Activated T-helper 1 cell treated with Interleukin-2 at 50 U/mL for 16 hours (primary cell): ENCODE data around the gene EPB41L2.
"Not testable (repeated sequence)": the region's sequence is repeated elsewhere in the genome, so short reads cannot be mapped to it uniquely, and the experiment has no call there.

ENCODE experiments used
- DNase-seq: peaks from one replicate; pipeline ENCODE4 v3.0.0-alpha.2; 2020; ENCODE audit warnings: low read depth

Gene EPB41L2

DNA sequence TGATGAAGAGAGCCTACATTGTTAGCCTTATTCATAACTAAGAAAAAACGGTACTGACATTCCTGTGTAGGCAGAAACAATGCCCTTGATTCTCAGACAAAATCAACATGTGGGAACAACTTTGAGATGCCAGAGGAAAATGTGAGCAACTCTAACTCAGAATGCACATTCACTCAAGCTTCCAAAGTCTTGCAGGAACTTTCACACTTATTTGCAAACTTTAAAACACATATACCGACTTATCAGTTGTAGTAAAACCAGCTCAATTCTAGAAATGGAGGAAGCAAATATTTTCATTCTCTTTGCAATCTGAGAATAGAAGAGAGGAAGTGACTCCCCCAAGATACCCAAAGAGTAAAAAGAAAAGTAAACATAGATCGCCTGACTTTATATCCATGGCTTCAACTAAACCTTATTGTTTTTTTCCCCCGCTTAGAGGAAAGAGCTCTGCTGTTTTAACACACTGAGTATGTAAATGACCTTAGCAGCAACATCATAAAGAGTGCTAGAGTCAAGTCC, 117.6 kb downstream of the EPB41L2 start:
- DNase-seq: no peak

DNA sequence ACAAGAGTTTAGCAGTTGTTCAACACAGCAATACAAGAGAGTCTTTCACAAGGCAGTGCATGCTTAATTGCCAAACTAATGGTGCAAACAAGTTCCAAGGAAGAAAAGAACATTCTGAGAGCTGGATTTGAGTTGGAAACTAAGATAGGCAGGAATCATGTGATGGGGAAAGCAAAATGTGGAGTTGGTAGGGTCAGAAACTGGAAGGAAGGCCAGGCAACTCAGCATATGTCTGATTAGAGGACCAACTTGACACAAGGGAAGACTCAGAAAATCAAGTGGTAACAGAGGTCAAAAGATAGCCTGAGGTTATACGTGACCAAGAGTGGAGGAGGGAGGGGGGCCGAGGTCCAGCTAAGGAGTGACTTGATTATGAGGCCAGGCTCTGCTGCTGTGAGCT, 118.6 kb downstream of the EPB41L2 start:
- no peak for DNase-seq

DNA sequence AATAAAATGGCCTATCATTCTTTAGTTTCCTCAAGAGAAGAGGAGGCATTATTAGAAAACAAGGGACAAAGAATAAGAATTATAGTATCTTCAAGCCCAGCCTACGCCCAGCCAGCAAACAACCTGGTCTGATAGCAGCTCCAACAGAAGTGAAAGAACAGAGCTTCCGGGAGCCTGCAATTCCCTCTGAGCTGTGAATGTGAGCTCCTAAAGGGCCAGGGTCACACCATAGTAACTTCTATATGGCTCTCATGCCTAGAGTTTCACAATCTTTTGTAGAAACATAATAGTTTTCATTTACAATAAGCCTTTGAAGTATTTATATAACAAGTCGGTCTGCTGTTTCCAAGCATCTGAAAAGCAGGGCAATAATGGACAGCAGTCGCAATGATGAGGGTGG, 119.3 kb downstream of the EPB41L2 start:
- no peak for DNase-seq

DNA sequence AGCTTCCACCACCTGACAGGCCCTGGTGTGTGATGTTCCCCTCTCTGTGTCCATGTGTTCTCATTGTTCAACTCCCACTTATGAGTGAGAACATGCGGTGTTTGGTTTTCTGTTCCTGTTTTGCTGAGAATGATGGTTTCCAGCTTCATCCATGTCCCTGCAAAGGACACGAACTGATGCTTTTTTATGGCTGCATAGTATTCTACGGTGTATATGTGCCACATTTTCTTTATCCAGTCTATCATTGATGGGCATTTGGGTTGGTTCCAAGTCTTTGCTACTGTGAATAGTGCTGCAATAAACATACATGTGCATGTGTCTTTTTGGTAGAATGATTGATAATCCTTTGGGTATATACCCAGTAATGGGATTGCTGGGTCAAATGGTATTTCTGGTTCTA, 120.3 kb downstream of the EPB41L2 start:
- DNase-seq: not testable (repeated sequence)

DNA sequence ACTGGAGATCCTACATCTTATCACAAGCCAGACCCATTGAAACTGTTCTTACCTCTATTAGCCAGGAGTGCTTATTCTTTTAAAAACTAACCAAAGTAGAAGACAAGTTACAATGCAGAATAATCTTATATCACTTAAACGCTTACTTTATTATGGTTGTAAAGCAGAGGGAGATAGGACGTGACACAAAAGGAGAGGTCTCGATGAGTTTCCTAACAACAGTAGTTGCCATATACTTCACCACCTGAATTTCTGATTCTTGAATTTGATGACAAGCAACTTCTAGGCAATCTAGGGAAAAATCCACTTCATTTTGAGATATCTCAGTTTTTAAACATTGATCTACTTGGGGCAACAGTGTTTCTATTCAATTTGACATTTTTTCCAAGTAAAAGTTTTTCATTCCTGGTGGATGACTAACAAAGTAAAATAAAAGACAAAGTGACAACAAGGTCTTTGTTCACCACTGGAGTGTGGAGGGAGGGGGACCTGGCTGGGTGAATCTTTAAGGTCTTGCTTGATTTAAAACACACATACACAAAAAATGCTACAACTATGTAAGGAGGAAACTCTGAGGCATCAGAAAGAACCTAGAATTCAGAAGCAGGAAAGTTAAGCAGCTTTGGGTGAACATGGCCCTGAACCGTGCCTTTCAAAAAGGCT, 125.0 kb downstream of the EPB41L2 start:
- DNase-seq: no peak

DNA sequence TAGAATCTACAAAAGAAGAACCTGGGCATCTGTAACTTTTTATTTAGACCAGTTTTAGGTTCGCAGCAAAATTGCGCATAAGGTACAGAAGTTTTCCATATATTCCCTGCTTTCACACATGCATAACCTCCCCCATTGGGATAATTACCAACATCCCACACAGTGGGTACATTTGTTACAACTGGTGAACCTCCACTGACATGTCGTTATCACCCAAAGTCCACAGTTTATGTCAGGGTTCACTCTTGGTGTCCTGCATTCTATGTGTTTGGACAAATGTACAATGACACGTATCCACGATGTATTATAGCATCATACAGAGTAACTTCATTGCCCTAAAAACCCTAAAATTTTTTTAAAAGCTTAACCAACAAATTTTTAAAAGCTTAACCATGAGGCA, 126.1 kb downstream of the EPB41L2 start:
- DNase-seq: no peak

DNA sequence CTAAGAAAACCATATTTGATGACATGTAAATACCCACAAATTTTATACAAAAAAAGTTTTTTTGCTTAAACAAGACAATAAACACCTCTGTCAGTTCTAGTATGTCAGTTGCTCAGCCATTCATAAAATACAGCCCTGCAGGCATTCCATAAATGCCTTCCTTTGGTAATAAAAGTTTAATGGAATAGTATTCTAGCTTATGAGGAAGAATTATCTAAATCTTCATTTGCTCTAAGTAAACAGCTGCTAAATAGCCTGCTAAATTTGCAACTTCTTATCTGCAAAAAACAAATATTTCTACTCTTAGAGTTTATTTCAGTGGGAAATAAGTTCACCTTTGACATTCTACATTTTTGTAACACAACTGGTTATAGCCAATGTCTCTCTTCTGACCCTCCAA, 127.1 kb downstream of the EPB41L2 start:
- no peak for DNase-seq

DNA sequence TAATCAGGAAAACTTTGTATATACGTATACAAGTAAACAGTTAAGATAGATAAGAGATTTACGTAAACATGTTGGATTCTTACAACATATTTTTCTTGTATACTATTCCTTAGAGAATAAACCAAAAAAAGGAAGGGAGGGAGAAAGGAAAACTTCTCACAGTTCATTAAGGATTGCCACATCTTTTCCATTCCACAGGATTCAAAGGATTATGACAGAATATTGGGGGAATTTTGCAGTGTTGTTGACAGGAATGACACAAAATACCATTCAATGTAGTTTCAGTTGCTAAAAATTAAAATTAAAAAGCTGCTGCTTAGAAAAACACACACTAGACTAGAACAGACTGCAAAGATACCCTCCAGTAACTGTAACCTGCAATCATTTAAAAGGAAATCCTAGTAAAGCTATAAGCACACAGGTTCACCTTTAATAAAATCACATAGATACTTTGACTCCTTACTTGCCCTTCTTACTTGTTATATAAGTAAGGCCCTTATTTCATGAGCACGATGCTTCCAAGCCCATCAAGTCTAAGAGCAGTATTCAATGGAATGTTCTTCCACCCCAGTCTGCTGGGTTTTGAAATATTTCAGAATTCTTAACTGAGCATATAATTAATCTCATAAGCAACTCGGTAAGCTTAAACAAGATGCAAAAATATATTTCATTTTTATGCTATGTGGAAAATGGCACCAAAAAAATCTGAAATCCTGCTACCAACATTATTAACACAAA, 128.0 kb downstream of the EPB41L2 start:
- no peak for DNase-seq

DNA sequence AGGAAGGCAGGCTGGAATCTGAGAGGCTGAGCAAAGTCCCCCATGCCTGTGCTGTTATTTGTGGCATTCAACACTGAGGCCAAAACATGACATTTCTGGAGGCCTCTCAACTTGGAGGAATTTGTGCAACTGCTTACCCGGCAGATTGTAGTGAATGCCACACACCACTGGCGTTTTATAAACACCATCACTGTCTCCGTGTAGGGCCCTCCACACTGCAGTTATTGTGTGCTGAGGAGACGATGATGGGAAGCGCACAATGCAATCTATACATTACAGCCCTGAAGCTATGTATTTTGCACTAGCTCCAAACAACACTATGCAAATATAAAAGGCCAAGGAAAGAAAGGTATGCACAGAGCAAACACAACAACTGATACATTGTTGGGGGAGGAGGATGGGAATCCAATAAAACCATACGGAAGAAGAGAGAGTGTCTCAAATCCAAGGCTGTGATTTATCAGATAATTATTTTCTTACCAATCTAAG, 129.3 kb downstream of the EPB41L2 start:
- DNase-seq: no peak

DNA sequence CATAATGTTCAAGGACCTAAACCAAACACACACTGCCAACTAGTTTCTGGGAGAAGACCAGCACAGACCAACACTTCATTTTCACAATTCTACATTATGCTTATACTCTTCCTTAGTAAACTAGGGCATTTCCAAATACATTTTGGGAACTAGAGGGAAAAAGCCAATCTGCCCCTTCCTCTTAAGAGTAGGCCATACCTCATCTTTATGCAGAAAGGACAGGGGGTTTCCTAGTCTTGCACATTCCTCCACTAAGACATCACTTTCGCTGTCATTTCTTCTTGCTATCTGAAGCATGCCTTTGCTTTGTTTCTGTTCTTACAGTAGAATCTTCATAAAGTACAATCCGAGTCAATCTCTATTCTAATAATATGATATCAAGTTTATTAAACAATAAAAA, 130.1 kb downstream of the EPB41L2 start:
- DNase-seq: no peak

DNA sequence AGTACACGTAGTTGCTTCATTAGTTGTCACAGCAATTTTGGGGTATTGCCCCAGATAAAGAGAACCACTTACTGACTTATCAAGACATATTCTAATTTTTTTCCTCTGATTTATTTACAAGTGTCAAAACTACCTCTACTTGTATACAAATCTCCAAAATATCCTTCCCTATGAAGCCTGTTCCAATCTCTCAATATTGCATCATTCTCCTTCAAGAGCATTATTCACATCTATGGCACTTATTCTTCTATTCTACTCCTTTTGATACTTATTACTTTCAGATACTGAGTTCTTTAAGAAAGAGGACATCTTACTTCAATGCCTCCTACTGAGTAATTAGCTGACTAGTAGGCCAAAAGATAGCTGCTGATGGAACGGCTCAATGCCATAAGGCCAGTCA, 130.6 kb downstream of the EPB41L2 start:
- no peak for DNase-seq

DNA sequence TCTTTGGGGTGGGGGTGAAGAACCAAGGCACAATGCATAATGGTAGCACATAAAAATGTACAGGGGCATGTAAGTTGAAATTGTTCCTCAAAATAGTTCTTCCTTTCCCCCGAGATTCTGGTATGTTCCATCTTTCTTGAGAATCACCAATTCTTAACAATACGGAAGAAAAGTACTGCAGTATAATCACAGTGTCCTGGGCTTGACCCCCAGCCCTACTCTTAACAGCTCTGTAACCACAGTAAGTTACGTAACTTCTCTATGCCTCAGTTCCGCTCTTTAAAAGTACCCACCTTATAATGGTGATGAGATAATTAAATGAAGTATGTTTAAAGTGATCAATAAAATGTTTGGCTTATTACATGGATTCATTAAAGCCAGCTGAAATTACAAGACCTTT, 131.4 kb downstream of the EPB41L2 start:
- no peak for DNase-seq

DNA sequence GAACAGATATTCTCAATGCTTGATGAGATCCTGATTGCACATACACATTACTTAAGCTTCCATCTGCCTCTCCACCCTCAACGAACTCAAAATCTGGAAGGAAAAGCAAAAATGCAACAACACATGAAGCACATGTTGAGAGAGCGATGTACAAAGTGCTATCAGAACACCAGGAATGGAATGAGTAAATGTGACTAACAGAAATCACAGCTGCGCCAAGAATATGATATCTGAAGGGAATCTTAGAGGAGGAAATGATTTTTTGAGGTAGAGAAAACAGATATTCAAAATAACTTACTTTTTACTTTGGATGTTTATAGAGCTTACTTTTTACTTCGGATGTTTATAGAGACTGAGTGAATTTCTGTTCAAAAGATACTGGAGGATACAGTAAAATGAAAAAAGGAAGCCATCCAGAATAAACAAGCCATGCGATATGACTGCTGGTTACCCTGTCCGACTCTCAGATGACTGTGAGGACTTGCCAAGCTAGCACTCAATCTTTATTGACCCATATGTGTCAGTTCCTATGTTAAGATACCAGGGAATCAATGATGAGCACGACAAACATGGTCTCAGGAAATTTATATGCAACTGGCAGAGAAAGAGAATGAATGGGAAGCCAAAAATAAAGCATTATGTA, 133.9 kb downstream of the EPB41L2 start:
- no peak for DNase-seq

DNA sequence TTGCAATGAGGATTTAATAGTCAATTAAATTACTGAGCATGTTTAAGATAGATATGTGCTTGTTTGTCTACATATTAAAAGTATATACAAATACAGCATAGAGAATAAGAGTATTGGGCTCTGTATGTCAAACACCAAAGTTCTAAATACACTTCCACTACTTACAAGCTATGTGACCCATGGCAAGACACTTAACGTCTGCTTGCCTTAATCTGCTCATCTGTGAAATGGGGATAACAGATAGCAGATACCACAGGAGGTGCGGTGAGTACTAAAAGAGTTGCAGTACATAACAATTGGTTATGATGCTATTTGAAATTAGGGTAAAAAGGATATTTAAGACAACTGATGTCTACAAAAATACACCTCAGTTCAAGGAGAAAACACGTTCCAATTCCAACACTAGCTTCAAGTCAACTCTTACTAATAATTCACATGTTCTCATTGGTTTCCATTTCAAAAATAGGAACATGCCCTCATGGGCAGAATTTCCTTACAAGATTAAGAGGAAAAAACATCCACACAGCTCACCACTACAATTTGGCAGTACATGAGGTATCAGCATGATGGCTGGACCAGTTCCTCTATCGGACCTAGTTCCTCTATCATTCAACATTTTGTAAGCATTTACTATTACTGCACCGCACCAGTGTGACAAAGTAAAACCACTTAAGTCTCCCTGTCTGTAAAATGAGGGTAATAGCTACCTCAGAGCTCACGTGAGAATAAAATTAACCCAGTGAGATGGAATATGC, 134.7 kb downstream of the EPB41L2 start:
- DNase-seq: no peak

DNA sequence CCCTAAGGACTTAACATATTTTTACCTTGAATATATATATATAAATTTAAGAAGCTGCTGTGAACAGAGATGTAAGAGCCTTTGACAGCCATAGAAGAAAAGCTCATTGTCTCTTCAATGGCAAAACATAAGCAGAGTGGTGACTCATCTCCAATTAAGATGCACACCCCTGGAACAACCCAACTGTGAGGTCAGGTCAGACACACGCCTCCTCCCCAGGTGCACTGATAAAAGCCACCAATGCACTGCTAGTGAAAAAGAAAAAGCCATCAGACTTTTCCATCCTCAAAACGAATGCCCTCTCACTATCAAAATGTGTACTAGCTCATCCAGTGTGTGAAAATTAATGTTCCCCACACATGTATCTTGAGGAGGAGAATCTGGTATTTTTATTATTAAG, 135.7 kb downstream of the EPB41L2 start:
- DNase-seq: no peak

DNA sequence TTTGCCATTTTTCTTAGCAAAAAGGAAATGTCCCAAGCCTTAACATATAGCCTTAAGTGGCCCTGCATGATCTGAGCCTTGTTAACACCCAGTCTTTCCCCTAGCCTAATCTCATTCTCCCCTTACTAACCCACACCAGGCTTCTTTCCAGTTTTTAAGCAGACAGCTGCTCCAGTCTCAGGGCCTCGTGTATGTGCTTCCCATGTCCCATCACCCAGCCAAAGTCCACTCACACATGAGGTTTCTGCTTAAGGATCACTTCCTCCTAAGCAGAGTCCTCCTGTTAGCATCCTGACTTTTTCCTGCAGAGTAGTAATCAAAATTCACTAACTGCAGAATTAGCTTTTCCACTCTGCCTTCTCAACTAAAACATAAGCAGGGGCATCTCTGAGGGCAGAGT, 139.7 kb downstream of the EPB41L2 start:
- DNase-seq: no peak

DNA sequence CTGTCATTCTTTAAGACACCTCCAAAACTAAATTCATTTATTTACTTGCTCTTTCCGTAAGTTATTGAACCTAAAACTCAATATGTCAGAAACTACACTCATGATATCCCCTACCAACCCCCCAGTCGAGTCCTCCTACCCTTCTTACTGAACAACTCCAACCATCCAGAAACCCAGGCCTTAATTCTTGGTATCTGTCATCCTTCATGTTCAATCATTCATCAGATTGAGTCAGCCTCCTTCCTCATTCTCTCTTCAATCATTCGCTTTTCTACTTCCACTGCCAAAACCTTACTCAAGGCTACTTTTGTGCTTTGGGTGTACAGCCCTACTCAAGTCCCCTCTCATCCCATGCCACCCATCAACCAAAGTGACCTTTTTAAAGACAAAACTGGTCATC, 140.1 kb downstream of the EPB41L2 start:
- no peak for DNase-seq

DNA sequence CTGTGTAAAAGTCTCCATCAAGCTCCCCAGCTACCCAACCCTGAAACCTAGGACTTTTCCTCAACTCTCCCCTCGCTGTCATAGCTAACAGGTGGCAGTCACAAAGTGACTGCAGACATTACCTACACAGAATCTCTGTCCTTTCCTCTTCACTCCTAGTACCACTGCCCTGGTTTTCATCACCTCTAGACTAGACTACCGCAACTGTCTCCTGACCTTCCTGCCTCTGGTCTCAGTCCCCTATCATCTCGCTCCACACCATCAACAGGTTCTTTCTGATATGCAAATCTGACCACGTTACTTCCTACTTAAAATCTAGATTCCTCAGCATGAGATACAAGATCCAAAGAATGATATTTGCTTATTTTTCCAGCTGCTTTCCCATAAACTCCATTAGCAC, 142.1 kb downstream of the EPB41L2 start:
- DNase-seq: no peak

DNA sequence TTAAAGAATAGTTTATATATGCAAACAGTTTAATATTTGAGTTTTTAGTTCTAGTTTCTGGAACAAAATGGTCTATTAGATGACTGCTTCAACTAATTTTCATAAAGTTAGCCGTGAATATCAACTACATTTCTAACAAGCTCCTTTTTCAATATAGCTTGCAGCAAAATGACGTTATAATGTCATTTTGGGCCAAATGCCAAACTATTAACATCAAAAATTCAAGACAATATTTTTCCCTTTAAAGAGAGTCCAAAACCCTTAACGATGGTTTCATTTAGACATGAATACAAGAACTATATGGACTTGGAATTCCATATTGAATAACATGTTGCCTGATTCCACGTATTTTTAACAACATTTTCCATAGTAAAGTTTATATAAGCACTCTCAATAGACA, 144.9 kb downstream of the EPB41L2 start:
- DNase-seq: no peak

DNA sequence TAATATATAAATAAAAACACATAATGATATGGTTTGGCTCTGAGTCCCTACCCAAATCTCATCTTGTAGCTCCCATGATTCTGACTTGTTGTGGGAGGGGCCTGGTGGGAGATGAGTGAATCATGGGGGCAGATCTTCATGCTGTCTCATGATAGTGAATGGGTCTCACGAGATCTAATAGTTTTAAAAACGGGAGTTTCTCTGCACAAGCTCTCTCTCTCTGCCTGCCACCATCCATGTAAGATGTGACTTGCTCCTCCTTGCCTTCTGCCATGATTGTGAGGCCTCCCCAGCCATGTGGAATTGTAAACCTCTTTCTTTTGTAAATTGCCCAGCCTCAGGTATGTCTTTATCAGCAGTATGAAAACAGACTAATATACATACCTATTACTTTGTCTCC, 147.4 kb downstream of the EPB41L2 start:
- DNase-seq: not testable (repeated sequence)

DNA sequence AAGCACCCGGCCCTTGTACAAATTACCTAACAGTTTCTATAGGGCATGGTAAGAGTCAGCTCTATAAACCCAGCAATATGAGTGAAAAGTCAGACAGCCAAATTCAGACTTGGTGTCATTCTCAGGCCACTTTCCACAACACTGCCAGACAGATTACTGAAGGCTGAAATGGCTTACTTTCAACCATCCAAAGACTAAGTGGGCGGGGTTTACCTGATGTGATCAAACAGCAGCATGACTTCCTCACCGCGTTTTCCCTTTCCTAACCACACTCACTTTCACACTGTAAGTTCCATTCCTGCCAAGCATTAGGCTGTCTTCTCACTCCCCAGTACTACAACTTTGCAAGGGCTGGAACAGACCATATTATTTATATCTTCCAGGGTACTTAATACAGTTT, 149.9 kb downstream of the EPB41L2 start:
- no peak for DNase-seq

DNA sequence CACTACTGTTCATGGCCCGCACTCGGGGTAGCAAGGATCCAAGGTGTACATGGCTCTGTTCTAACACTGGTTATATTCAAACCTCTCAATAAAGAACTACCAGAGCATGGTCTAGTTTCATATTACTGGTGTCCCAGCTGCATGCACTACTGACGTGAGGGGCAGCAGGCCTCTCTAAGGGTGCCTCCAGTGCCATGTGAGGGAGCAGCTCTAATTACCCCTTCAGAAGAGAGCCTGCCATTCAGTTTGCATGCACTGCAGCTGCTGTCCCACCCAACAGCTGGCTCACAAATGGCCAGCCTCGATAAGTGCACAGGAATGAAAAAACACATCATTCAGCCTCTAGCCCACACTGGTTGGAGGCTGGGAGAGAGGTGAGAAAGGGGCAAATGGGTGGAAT, 150.6 kb downstream of the EPB41L2 start:
- no peak for DNase-seq
